UCSD-AML1 (cell line): Measurements from ENCODE around the gene CNOT10.
A peak's percentile ranks its signal among the peaks of the same experiment; 100 is the strongest.
"Not testable (repeated sequence)": the region's sequence is repeated elsewhere in the genome, so short reads cannot be mapped to it uniquely, and the experiment has no call there.

Experiments used
- DNase-seq: peaks from one replicate; lab custom pipeline; 2025; ENCODE audit not compliant: unreplicated experiment; lab: John Stamatoyannopoulos, UW

Gene CNOT10

GRCh38 chr3:32751377-32751776, 66.4 kb downstream of the CNOT10 start:
- no peak for DNase-seq

DNA sequence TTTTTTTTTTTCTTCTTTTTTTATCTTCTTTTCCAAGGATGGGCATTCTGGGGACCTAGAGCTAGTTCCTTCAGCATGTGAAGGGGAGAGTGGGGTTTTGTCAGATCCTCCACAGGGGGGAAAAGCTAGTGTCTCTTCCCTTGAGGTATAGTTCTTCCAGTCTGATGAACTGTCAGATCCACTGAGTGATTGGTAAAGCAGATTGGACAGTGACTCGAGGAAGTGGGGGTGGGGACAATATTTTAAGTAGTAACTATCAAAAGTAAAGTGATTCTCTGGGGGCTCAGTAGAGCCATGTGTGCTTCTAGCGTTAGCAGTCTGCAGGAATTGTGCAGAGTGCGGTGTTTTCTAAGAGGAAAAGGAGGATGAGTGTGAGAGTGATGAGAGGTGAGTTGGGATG, 70.8 kb downstream of the CNOT10 start:
- no peak for DNase-seq

DNA sequence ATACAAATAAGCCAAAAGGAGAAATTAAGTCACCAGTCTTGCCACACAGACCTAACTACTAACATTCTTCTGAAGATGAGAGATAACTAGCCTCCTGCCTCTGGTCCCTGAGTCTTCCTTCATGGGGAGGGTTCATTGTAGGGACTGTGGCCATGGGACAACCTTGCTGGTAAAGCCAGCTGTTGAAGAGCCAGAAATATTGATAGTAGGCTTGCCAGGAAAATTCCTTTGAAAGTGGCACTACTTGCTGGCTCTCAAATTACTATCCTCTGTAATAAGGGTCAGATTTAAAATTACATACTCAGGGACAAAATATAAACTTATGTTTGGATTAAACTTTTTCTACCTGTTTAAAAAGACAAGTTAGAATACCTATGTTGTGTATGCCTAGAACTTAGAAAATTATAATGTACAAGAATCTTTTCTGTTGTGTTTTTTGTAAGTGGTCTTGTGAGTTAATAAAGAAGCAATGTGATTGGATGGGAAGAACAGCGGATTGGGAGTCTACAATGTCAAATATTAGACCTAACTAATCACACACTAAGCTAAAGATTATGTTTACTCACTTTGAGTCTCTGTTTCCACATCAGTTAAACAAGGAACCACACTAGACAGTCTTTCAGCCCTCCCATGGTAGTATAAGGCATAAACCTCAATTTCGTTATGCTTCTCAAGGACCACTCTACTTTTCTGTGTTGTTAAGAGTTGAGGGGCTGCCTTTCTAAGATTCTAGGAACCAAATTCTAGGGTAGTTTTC, 72.8 kb downstream of the CNOT10 start:
- no peak for DNase-seq

- no peak for DNase-seq
Measured at GRCh38 chr3:32758375-32758753, 73.4 kb downstream of the CNOT10 start.

- DNase-seq = no peak
Measured at GRCh38 chr3:32759342-32759741, 74.4 kb downstream of the CNOT10 start.

- DNase-seq = no peak
Measured at GRCh38 chr3:32764481-32764880, 79.5 kb downstream of the CNOT10 start.

DNA sequence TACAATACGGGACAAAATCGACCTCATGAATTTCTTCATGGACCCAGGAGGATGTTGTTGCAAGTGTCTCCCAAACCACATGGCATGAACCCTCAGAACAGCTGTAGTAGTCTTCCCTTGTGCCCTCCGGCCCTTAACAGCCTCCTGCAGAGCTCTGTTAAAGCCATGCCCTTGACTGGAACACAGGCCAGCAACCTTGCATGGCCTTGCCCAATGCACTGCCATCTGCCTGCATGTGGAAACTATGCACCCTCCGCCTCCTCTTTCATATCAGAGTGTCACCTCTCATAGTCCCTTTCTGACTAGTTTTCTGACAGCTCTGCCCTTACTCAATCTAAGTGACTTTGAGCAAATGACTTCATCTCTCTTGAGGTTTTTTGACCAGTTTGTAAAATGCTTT, 93.4 kb downstream of the CNOT10 start:
- no peak for DNase-seq

- DNase-seq = no peak
Measured at GRCh38 chr3:32780071-32780734, 95.2 kb downstream of the CNOT10 start.

DNA sequence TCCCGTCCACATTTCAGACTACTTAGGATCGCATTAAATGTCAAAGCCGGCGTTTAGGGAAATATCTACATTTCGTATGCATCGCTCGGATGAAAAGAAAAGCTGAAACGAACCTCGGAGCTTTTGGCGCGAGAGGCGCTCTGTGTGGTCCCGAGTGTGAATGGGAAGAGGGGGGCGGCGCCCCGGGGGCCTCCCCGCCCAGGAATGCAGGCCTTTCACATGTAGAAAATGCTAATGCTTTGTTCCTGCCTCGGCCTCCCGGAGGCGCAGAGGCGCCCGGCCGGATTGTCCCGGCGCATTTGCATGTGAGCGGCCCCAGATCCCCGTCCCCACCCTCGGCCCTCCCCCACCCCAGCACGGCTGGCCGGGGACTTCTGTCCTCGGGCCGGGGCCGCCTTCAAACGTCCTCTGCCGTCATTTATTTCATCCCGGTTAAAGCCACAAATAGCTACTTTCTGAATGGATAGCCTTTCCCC, 95.8 kb downstream of the CNOT10 start:
- DNase-seq = peak; percentile 76

GRCh38 chr3:32781211-32781968, 96.4 kb downstream of the CNOT10 start:
- DNase-seq = peak; percentile 86

GRCh38 chr3:32781969-32782270, 96.9 kb downstream of the CNOT10 start:
- not testable (repeated sequence) for DNase-seq

GRCh38 chr3:32782407-32782806, 97.4 kb downstream of the CNOT10 start:
- DNase-seq = peak; percentile 24

- no peak for DNase-seq
Measured at GRCh38 chr3:32791833-32792232, 106.8 kb downstream of the CNOT10 start.

GRCh38 chr3:32794487-32795308, 109.7 kb downstream of the CNOT10 start:
- DNase-seq = no peak

DNA sequence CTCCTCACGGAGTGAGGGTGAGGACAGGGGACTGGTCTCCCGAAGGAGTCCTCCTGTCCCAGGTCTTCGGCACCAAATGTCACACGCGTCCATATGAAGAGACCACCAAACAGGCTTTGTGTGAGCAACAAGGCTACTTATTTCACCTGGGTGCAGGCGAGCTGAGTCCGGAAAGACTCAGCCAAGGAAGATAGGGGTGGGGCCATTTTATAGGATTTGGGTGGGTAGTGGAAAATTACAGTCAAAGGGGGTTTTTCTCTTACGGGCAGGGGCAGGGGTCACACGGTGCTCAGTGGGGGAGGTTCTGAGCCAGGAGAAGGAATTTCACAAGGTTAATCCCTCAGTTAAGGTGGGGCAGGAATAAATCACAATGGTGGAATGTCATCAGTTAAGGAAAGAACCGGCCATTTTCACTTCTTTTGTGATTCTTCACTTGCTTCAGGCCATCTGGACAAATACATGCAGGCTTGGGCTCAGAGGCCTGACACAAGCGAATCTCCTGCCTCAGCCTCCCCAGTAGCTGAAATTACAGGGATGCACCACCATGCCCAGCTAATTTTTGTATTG, 111.5 kb downstream of the CNOT10 start:
- not testable (repeated sequence) for DNase-seq

DNA sequence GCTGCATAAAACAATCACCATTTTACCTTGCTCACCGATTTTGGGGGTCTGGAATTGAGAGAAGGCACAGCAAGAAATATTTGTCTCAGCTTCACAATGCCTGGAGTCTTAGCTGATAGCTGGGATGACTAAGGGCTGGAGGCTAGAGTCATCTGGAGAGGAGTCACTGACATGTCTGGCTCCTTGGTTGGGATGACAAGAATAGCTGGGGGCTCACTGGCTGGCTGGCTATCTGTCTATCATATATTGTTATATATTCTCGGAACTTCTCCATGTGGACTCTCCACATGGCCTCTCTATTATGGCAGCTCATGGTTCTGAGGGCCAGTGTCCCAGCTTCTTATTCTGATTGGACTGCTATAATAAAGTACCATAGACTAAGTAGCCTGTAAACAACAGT, 112.8 kb downstream of the CNOT10 start:
- DNase-seq = no peak

- DNase-seq = not testable (repeated sequence)
Measured at GRCh38 chr3:32801440-32801839, 116.5 kb downstream of the CNOT10 start.

DNA sequence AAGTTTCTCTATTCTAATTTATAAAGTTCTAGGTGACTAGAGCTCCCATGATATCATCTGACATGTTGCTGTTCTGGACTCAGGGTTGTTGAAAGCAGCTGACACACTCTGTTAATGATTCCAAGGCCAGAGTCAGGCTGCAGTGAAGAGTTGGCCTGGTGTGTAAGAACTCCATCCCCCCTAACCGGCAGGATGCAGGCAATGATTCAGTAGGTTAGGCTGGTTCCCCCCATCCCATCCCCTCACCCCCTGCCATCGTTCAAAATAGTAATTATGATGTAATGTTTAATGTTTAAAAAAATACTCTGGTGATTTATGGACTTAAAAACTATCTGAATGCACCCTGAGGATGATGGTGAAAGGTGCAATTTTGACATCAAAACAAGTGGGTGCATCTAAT, 128.2 kb downstream of the CNOT10 start:
- DNase-seq = peak; percentile 45

DNA sequence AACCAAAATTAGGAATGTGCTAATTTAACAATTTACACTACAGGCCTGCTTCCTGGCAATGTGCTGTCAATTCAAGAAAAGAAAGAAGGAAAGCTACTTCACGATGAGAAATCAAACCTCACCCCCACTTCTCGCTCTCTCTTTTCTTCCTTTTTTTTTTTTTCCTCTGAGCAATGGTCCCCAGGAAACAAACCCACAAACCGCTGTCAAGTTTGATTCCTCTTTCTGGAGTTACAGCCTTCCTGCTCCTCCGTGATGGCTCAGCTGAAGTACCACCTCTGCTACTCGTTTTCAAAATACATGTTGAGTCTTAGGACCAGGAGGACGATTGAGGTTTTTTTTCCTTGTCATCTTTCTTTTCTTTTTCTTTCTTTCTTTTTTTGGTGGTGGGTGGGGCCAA, 129.4 kb downstream of the CNOT10 start:
- DNase-seq = peak; percentile 54

DNA sequence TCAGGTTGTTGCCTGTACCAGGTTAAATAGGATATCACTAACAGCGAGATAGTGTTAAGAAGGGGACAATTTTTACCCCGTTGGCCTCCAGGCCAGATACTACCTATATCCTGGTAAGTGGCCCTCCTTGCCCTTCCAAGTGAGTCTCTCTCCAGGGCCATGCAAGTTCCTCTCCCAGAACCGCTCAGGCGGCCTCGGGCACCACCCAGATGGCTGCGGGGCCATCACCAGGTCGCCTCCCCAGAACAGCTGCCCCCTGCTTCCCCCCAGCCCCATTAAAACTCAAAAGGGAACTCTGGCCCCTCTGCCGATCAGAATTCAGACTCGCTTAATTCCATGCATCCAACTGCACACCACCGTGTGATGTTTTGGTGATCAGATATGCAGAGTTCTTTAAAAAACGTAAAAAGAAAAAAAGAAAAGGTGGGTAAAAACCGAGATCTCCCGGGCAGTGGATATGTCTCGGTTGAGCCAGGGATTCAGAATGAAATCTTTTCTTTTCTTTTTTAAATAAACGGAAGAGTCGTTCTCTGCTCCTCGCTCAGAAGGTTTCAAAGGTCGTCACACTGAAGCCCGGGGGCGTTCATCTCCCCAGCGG, 131.0 kb downstream of the CNOT10 start:
- DNase-seq = peak; percentile 41
